CD4-positive, CD25-positive, alpha-beta regulatory T cell (primary cell): ENCODE measurements around the gene FRMPD4. TPM values are rescaled to one million over a fixed set of nuclear protein-coding genes. Genes with fewer than 3 reads are reported as not detected.

Experiments used
- ATAC-seq, 2 donors: fragments of 150-1000 bp; cut with Tn5 transposase; one replicate each; pipeline ENCODE4 v1.10.0; 2021; ENCODE audit warnings: low read depth in 2 of 2, moderate number of reproducible peaks in 2 of 2, moderate library complexity in 1 of 2
- DNase-seq, 3 donors: peaks; one replicate each; pipeline versions ENCODE4 v3.0.0 to v3.0.0-alpha.2; 2012 to 2022; ENCODE audit warnings: mixed read lengths in 1 of 3
- H3K27ac ChIP-seq: one replicate; pipeline ENCODE4 v1.7.0; 2013; ENCODE audit warnings: mild to moderate bottlenecking, low read length; ENCODE audit not compliant: insufficient read depth, poor library complexity, severe bottlenecking
- H3K27me3 ChIP-seq: one replicate; pipeline ENCODE4 v1.7.0; 2013; ENCODE audit warnings: low read length; ENCODE audit not compliant: control insufficient read depth, insufficient read depth
- H3K36me3 ChIP-seq: one replicate; pipeline ENCODE4 v1.7.0; 2013; ENCODE audit warnings: mild to moderate bottlenecking, low read length, moderate library complexity; ENCODE audit not compliant: control insufficient read depth, insufficient read depth
- H3K4me1 ChIP-seq: 2 replicates; pipeline ENCODE4 v1.7.0; 2013; ENCODE audit warnings: mild to moderate bottlenecking, low read length; ENCODE audit not compliant: insufficient read depth, control insufficient read depth, poor library complexity, severe bottlenecking
- H3K4me3 ChIP-seq: one replicate; pipeline ENCODE4 v1.7.0; 2013; ENCODE audit warnings: low read depth, mild to moderate bottlenecking, low read length, moderate library complexity
- H3K9me3 ChIP-seq, 2 experiments: 1 replicate in 1 of 2; 2 replicates in 1 of 2; pipeline ENCODE4 v1.7.0; 2013; ENCODE audit warnings: low read length in 2 of 2, mild to moderate bottlenecking in 1 of 2, moderate library complexity in 1 of 2; ENCODE audit not compliant: control insufficient read depth in 2 of 2
- H3K27ac Mint-ChIP-seq, 3 donors: one replicate each; pipeline ENCODE4 v1.8.0; 2020 to 2022; ENCODE audit warnings: mild to moderate bottlenecking in 3 of 3, mixed read lengths in 3 of 3, moderate library complexity in 2 of 3
- H3K27me3 Mint-ChIP-seq: one replicate; pipeline ENCODE4 v1.8.0; 2022; ENCODE audit warnings: mild to moderate bottlenecking, mixed read lengths
- H3K36me3 Mint-ChIP-seq: one replicate; pipeline ENCODE4 v1.8.0; 2020; ENCODE audit warnings: mixed read lengths
- H3K4me1 Mint-ChIP-seq, 4 donors: one replicate each; pipeline ENCODE4 v1.8.0; 2020 to 2022; ENCODE audit warnings: mixed read lengths in 4 of 4, mild to moderate bottlenecking in 1 of 4
- H3K4me3 Mint-ChIP-seq, 4 donors: one replicate each; pipeline ENCODE4 v1.8.0; 2020 to 2022; ENCODE audit warnings: mild to moderate bottlenecking in 4 of 4, mixed read lengths in 4 of 4, moderate library complexity in 3 of 4
- H3K9me3 Mint-ChIP-seq, 7 donors: one replicate each; pipeline ENCODE4 v1.8.0; 2020 to 2022; ENCODE audit warnings: mixed read lengths in 7 of 7, mild to moderate bottlenecking in 3 of 7, moderate library complexity in 2 of 7
- polyA plus RNA-seq, 4 donors: library from polyadenylated mRNA; unstranded; fragments of 300-500 nt; fragmentation: Illumina TruSeq; gene quantifications; one replicate each; pipeline ENCODE4 v1.2.3, GENCODE V29; 2021
- total RNA-seq: library from RNA; stranded (reverse); gene quantifications from one replicate; pipeline ENCODE4 v1.2.3, GENCODE V29; 2022

Gene FRMPD4
- total and polyA plus RNA-seq, 5 donors from 2014 or later: not detected

DNA sequence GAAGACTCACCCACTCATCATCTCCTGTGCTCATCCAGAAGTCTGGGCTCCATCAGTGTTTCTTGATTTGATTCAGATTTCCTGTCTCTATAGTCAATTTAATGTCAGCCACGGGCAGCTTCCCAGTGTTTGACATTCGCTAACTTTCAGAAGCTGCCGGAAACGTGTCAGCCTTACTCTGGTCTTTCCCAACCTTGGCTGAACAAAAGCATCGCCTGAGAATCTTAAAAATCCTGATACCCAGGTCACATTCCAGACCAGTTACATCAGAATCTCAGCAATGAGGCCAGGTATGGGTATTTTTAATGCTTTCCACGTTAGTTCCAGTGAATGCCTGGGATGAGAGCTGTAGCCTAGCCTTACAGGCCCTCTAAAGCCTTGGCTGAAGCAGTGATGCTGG, 233.8 kb downstream of the FRMPD4 start:
- no peak overlapping the region for H3K27ac ChIP-seq
- H3K36me3 ChIP-seq: no peaks in the 10 kb centered on the region
- no peaks in the 10 kb centered on the region for H3K4me1 Mint-ChIP-seq
- H3K4me3 ChIP-seq: no peak overlapping the region
- no peak overlapping the region for H3K4me3 Mint-ChIP-seq
- H3K27me3 Mint-ChIP-seq: no peaks in the 10 kb centered on the region
- H3K36me3 Mint-ChIP-seq: no peaks in the 10 kb centered on the region
- no peaks in the 10 kb centered on the region for H3K4me1 ChIP-seq
- H3K9me3 Mint-ChIP-seq: no peaks in the 10 kb centered on the region
- H3K27ac Mint-ChIP-seq: no peak overlapping the region
- H3K9me3 ChIP-seq: no peaks in the 10 kb centered on the region
- DNase-seq: no peak
- ATAC-seq: no peak
- H3K27me3 ChIP-seq: no peaks in the 10 kb centered on the region

DNA sequence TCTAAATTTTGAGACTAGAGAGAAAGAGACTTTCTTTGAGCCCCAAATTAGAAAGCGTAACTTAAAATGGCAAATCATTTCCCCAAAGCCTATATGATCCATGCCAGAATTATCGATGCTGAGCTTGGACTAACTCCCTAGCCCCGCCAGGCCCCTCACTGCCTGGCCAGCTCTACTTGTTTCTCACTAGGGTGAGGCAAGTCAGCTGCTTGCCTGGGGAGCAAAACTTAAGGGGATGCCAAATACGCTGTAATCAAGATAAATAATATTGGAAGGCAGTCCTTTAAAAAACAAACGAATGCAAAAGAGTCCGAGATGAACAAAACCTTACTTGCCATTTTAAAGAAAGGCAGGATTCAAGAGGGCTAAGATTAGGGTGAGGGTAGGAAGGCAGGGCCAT, 236.0 kb downstream of the FRMPD4 start:
- no peak for ATAC-seq
- H3K27me3 Mint-ChIP-seq: no peaks in the 10 kb centered on the region
- no peak overlapping the region for H3K4me3 Mint-ChIP-seq

DNA sequence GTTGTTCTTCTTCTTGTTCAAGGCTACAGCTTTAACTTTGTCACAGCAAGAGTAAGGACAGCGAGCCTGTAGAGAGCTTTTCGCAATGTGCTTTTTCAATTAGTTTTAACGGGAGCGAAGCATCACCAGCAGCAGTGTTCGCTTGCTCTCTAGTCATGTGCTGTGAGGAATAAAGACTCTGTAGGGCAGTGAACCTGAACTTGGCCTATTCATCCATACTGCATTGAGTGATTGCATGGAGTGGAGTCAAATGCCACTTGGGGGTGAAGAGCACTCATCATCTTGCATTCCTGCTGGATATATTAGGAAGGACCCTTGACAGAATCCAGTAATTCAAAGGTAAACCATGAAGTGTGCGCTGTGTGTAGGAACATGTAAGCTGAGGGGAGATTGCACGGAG, 240.0 kb downstream of the FRMPD4 start:
- H3K4me1 ChIP-seq: no peaks in the 10 kb centered on the region
- no peaks in the 10 kb centered on the region for H3K9me3 ChIP-seq
- H3K4me3 Mint-ChIP-seq: no peak overlapping the region
- ATAC-seq (no peak), DNase-seq (no peak)
- H3K36me3 ChIP-seq: no peaks in the 10 kb centered on the region
- no peak overlapping the region for H3K4me3 ChIP-seq
- H3K4me1 Mint-ChIP-seq: no peaks in the 10 kb centered on the region
- H3K36me3 Mint-ChIP-seq: no peaks in the 10 kb centered on the region
- H3K27ac Mint-ChIP-seq: no peak overlapping the region
- H3K27me3 ChIP-seq: no peaks in the 10 kb centered on the region
- H3K27me3 Mint-ChIP-seq: no peaks in the 10 kb centered on the region
- peaks cover 0 to 3% (median 0%) of the 10 kb centered on the region in 7 donors for H3K9me3 Mint-ChIP-seq
- no peak overlapping the region for H3K27ac ChIP-seq

More for the DNA sequence above, 236.0 kb downstream of the FRMPD4 start:
- H3K36me3 Mint-ChIP-seq: no peaks in the 10 kb centered on the region
- H3K27ac Mint-ChIP-seq: no peak overlapping the region
- H3K9me3 Mint-ChIP-seq: peaks cover 0 to 3% (median 0%) of the 10 kb centered on the region in 7 donors
- H3K9me3 ChIP-seq: no peaks in the 10 kb centered on the region
- H3K36me3 ChIP-seq: no peaks in the 10 kb centered on the region
- H3K4me1 Mint-ChIP-seq: no peaks in the 10 kb centered on the region
- no peaks in the 10 kb centered on the region for H3K4me1 ChIP-seq
- no peak overlapping the region for H3K27ac ChIP-seq
- H3K27me3 ChIP-seq: no peaks in the 10 kb centered on the region
- no peak for DNase-seq
- no peak overlapping the region for H3K4me3 ChIP-seq

DNA sequence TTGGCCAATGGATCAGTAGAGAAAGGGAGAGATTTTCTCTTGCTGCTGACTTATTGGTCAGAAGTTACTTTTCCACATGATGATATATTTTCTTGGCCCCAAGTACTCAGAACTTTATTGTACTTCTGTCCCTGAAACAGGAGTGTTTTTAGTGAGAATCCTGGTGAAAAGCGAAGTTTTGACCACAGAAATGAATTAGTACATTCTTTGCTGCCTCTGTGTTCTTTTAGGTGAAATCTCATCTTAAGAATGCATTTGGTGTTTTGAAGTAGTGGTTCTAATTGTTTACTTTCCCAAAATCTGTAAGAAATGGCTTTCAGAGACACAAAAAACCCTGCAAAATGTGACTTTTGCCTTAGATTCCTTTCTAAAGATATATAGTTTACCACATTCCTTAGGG, 240.4 kb downstream of the FRMPD4 start:
- Mint-ChIP-seq H3K36me3 (no peaks in the 10 kb centered on the region), H3K9me3 (peaks cover 0 to 3% (median 0%) of the 10 kb centered on the region in 7 donors), H3K4me1 (no peaks in the 10 kb centered on the region), H3K4me3 (no peak overlapping the region), H3K27ac (no peak overlapping the region), H3K27me3 (no peaks in the 10 kb centered on the region)
- Histone ChIP-seq H3K27me3 (no peaks in the 10 kb centered on the region), H3K36me3 (no peaks in the 10 kb centered on the region), H3K4me3 (no peak overlapping the region), H3K27ac (no peak overlapping the region), H3K9me3 (no peaks in the 10 kb centered on the region), H3K4me1 (no peaks in the 10 kb centered on the region)
- ATAC-seq (no peak), DNase-seq (no peak)

DNA sequence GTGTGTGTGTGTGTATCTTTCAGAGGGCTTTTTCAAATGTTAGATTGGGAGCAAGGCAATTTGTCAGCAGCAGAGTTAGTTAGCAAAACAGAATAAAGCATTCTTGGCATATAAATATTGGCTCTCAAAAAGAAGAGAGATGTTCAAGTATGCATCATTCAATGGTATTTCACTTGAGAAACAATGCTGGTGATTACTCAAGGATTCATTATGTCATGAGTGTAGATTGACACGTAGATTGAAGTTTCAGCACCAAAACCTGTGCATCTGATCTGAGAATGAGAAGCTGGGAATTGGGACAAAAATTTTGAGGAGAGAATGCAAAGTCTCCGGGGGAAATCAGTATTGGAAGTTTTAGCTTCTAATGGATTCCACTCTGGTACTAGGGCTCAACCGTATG, 241.4 kb downstream of the FRMPD4 start:
- Histone ChIP-seq H3K4me3 (no peak overlapping the region), H3K27me3 (no peaks in the 10 kb centered on the region), H3K36me3 (no peaks in the 10 kb centered on the region), H3K27ac (no peak overlapping the region), H3K9me3 (no peaks in the 10 kb centered on the region), H3K4me1 (no peaks in the 10 kb centered on the region)
- H3K4me1 Mint-ChIP-seq: no peaks in the 10 kb centered on the region
- H3K9me3 Mint-ChIP-seq: peaks cover 0 to 3% (median 0%) of the 10 kb centered on the region in 7 donors
- no peaks in the 10 kb centered on the region for H3K36me3 Mint-ChIP-seq
- H3K27ac Mint-ChIP-seq: no peak overlapping the region
- H3K4me3 Mint-ChIP-seq: no peak overlapping the region
- H3K27me3 Mint-ChIP-seq: no peaks in the 10 kb centered on the region
- no peak for DNase-seq
- no peak for ATAC-seq

DNA sequence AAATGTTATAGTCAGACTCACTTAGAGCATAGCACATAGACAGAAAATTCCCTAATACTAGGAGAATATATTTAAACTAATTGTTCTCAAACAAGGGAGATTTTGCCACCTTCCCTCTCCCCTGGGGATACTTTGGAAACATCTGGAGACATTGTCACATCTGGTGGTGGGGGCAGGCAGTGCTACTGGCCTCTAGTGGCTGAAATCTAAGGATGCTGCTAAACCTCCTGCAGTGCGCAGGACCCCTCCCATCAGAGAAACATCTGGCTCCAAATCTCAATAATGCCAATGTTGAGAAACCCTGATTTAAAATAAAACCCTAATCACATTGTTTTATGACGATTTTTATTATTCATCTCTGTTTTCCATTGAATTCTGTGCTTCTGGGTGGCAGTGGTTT, 244.9 kb downstream of the FRMPD4 start:
- Histone ChIP-seq H3K4me1 (no peaks in the 10 kb centered on the region), H3K36me3 (no peaks in the 10 kb centered on the region), H3K4me3 (no peak overlapping the region), H3K27me3 (no peaks in the 10 kb centered on the region), H3K9me3 (no peaks in the 10 kb centered on the region), H3K27ac (no peak overlapping the region)
- H3K4me1 Mint-ChIP-seq: no peaks in the 10 kb centered on the region
- DNase-seq (no peak), ATAC-seq (no peak)
- H3K27ac Mint-ChIP-seq: no peak overlapping the region
- peaks cover 0 to 3% (median 0%) of the 10 kb centered on the region in 7 donors for H3K9me3 Mint-ChIP-seq
- no peaks in the 10 kb centered on the region for H3K27me3 Mint-ChIP-seq
- no peaks in the 10 kb centered on the region for H3K36me3 Mint-ChIP-seq
- no peak overlapping the region for H3K4me3 Mint-ChIP-seq

DNA sequence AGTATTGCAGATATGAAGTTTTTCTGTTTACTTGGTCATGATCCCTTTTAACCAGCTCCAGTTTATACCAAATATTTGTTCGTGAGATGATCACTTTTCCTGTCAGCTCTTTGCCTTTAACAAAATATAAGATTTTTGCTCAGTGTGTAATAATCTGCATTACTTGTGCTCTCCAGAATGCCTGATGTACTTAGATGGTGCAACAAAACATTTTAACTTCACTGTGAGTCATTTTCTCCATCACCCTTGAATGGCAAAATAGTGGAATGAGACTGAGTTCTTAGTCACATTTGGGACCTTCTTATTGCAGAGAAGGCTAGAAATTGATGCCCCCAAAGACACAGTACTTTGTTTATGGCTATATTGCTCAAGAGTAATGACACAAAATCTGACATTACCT, 252.0 kb downstream of the FRMPD4 start:
- H3K36me3 ChIP-seq: no peaks in the 10 kb centered on the region
- DNase-seq (no peak), ATAC-seq (no peak)
- H3K4me1 ChIP-seq: no peaks in the 10 kb centered on the region
- Mint-ChIP-seq H3K9me3 (peaks cover 0 to 2% (median 0%) of the 10 kb centered on the region in 7 donors), H3K36me3 (no peaks in the 10 kb centered on the region), H3K4me3 (no peak overlapping the region), H3K27ac (no peak overlapping the region), H3K27me3 (no peaks in the 10 kb centered on the region), H3K4me1 (no peaks in the 10 kb centered on the region)
- no peak overlapping the region for H3K27ac ChIP-seq
- H3K27me3 ChIP-seq: no peaks in the 10 kb centered on the region
- no peaks in the 10 kb centered on the region for H3K9me3 ChIP-seq
- no peak overlapping the region for H3K4me3 ChIP-seq

DNA sequence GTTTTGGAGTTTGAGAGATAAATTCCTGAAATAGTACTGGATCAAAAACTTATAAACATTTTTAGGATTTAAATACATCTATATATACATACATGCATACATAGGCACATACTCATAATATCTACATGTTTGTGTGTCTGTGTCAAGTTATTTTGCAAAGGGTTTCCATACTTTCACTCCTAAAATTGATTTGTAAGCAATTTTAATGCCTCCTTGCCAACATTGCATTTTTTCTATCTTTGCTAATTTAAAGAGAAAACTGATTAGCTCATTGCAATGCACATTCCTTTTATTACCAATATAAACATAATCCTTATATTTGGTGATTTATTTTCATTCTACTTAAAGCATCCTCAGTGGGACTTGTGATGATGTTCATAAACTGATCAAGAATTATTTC, 258.3 kb downstream of the FRMPD4 start:
- Mint-ChIP-seq H3K4me1 (no peaks in the 10 kb centered on the region), H3K27me3 (no peaks in the 10 kb centered on the region), H3K9me3 (peaks cover 0 to 4% (median 0%) of the 10 kb centered on the region in 7 donors), H3K27ac (no peak overlapping the region), H3K36me3 (no peaks in the 10 kb centered on the region), H3K4me3 (no peak overlapping the region)
- no peaks in the 10 kb centered on the region for H3K4me1 ChIP-seq
- DNase-seq (no peak), ATAC-seq (no peak)
- H3K9me3 ChIP-seq: no peaks in the 10 kb centered on the region
- no peak overlapping the region for H3K27ac ChIP-seq
- H3K36me3 ChIP-seq: no peaks in the 10 kb centered on the region
- no peak overlapping the region for H3K4me3 ChIP-seq
- H3K27me3 ChIP-seq: no peaks in the 10 kb centered on the region
